H7 (cell line): Measurements from ENCODE around the gene GANAB. TPM values are rescaled to one million over a fixed set of nuclear protein-coding genes. Genes with fewer than 3 reads are reported as not detected.
"Not testable (repeated sequence)": the region's sequence is repeated elsewhere in the genome, so short reads cannot be mapped to it uniquely, and the experiment has no call there.

Source experiments
- DNase-seq: peaks from one replicate; pipeline ENCODE4 v3.0.0; 2012
- H3K27me3 ChIP-seq: 2 replicates; pipeline ENCODE4 v1.6.0; 2011; ENCODE audit warnings: mild to moderate bottlenecking, low read length; ENCODE audit not compliant: control insufficient read depth, insufficient read depth
- H3K36me3 ChIP-seq: replicated peaks from 2 replicates; pipeline ENCODE4 v1.5.1; 2011; ENCODE audit warnings: low read length; ENCODE audit not compliant: control insufficient read depth, insufficient read depth
- H3K4me3 ChIP-seq: 2 replicates; pipeline ENCODE4 v1.5.1; 2011; ENCODE audit warnings: low read depth, mild to moderate bottlenecking, control low read depth, low read length, moderate library complexity; ENCODE audit not compliant: insufficient read depth
- total RNA-seq: library from RNA; depleted of rRNA; stranded (reverse); fragments of >200 nt; shearing (Covaris generic); gene quantifications from 2 replicates; pipeline ENCODE4 v1.2.3, GENCODE V29; 2014; rRNA removed

Gene GANAB
- total RNA-seq, 1 experiment from 2014 or later = 181 TPM

- Histone ChIP-seq H3K36me3 (peaks cover 23% of the 10 kb centered on the region), H3K4me3 (peak within 1 kb of the TSS; percentile 51), H3K27me3 (no peaks in the 10 kb centered on the region)
- peak; percentile 93 for DNase-seq
Observed at GRCh38 chr11:62591448-62592145, 54.8 kb downstream of the GANAB start, which contains the start of gene TUT1. Gene TUT1 (minus strand): TSS chr11:62591523. CDS start chr11:62591485, 38 bp downstream.

- no peak for DNase-seq
- H3K36me3 ChIP-seq = peaks cover 10% of the 10 kb centered on the region
- H3K27me3 ChIP-seq = no peaks in the 10 kb centered on the region
- no peak overlapping the region for H3K4me3 ChIP-seq
Observed at GRCh38 chr11:62588966-62589637, 57.3 kb downstream of the GANAB start.

- not testable (repeated sequence) for H3K27me3 ChIP-seq, DNase-seq, H3K4me3 ChIP-seq
- H3K36me3 ChIP-seq = peaks cover 11% of the 10 kb centered on the region
Observed at GRCh38 chr11:62585356-62585755, 61.1 kb downstream of the GANAB start.

GRCh38 chr11:62581735-62582134 is 64.7 kb downstream of the GANAB start:
- DNase-seq, H3K4me3 ChIP-seq, H3K27me3 ChIP-seq: not testable (repeated sequence)
- H3K36me3 ChIP-seq = peaks cover 15% of the 10 kb centered on the region

- peaks cover 19% of the 10 kb centered on the region for H3K36me3 ChIP-seq
- H3K27me3 ChIP-seq = no peaks in the 10 kb centered on the region
Observed at GRCh38 chr11:62580959-62581715, 65.3 kb downstream of the GANAB start.

GRCh38 chr11:62579252-62579651 is 67.2 kb downstream of the GANAB start:
- Histone ChIP-seq H3K27me3 (no peaks in the 10 kb centered on the region), H3K4me3 (no peak overlapping the region), H3K36me3 (peaks cover 17% of the 10 kb centered on the region)
- DNase-seq = no peak

More at GRCh38 chr11:62580959-62581715, 65.3 kb downstream of the GANAB start:
- DNase-seq = no peak
- no peak overlapping the region for H3K4me3 ChIP-seq

GRCh38 chr11:62578541-62578940 is 67.9 kb downstream of the GANAB start:
- Histone ChIP-seq H3K27me3 (no peaks in the 10 kb centered on the region), H3K36me3 (peaks cover 17% of the 10 kb centered on the region), H3K4me3 (no peak overlapping the region)
- no peak for DNase-seq

- no peak for DNase-seq
- H3K36me3 ChIP-seq = peaks cover 17% of the 10 kb centered on the region
- H3K27me3 ChIP-seq = no peaks in the 10 kb centered on the region
- H3K4me3 ChIP-seq = no peak overlapping the region
Observed at GRCh38 chr11:62577046-62577714, 69.2 kb downstream of the GANAB start.

- H3K36me3 ChIP-seq = peaks cover 28% of the 10 kb centered on the region
- no peak overlapping the region for H3K4me3 ChIP-seq
- DNase-seq = no peak
- no peaks in the 10 kb centered on the region for H3K27me3 ChIP-seq
Observed at GRCh38 chr11:62575837-62576236, 70.6 kb downstream of the GANAB start.

- Histone ChIP-seq H3K4me3 (peak overlapping the region; percentile 64), H3K36me3 (peaks cover 34% of the 10 kb centered on the region), H3K27me3 (no peaks in the 10 kb centered on the region)
Observed at GRCh38 chr11:62575156-62575555, 71.3 kb downstream of the GANAB start.

More at GRCh38 chr11:62575156-62575555, 71.3 kb downstream of the GANAB start:
- peak; percentile 72 for DNase-seq

Other genes starting within 250 kb of the GANAB start
- gene SCGB1A1, start 227.6 kb downstream of the GANAB start, total RNA-seq = not detected in 2 replicates
- 8.3 and 11.2 TPM in 2 replicates for gene AHNAK, start 99.8 kb downstream of the GANAB start, total RNA-seq
- gene EEF1G, start 72.7 kb downstream of the GANAB start, total RNA-seq = 1,781 and 1,948 TPM in 2 replicates
- 25.8 and 29.4 TPM in 2 replicates for gene TUT1, start 55.1 kb downstream of the GANAB start, total RNA-seq
- 151 and 166 TPM in 2 replicates for gene MTA2, start 44.7 kb downstream of the GANAB start, total RNA-seq
- gene EML3, start 33.8 kb downstream of the GANAB start, total RNA-seq = 28.0 and 29.3 TPM in 2 replicates
- gene ROM1, start 33.4 kb downstream of the GANAB start, total RNA-seq = 1.1 and 2.5 TPM in 2 replicates
- 49.9 and 58.3 TPM in 2 replicates for gene B3GAT3, start 24.6 kb downstream of the GANAB start, total RNA-seq
- 19.5 and 26.1 TPM in 2 replicates for gene INTS5, start 6.7 kb upstream of the GANAB start, total RNA-seq
- 107 and 136 TPM in 2 replicates for gene C11orf98, start 18.6 kb upstream of the GANAB start, total RNA-seq
- gene CSKMT, start 18.7 kb upstream of the GANAB start, total RNA-seq = 24.7 and 38.1 TPM in 2 replicates
- gene UQCC3, start 25.1 kb upstream of the GANAB start, total RNA-seq = 19.0 and 22.4 TPM in 2 replicates
- gene LBHD1, start 25.7 kb upstream of the GANAB start, total RNA-seq = 2.7 and 4.5 TPM in 2 replicates
- gene UBXN1, start 32.5 kb upstream of the GANAB start, total RNA-seq = 79.2 and 81.2 TPM in 2 replicates
- 0.14 and 0.30 TPM in 2 replicates for gene LRRN4CL, start 42.9 kb upstream of the GANAB start, total RNA-seq
- 169 and 200 TPM in 2 replicates for gene BSCL2, start 60.8 kb upstream of the GANAB start, total RNA-seq
- 0.33 and 3.1 TPM in 2 replicates for gene GNG3, start 61.1 kb upstream of the GANAB start, total RNA-seq
- gene HNRNPUL2, start 80.8 kb upstream of the GANAB start, total RNA-seq = 7.3 and 10.1 TPM in 2 replicates
- 45.1 and 63.1 TPM in 2 replicates for gene TTC9C, start 81.9 kb upstream of the GANAB start, total RNA-seq
- 26.8 and 42.0 TPM in 2 replicates for gene ZBTB3, start 107.5 kb upstream of the GANAB start, total RNA-seq
- gene POLR2G, start 115.0 kb upstream of the GANAB start, total RNA-seq = 155 and 172 TPM in 2 replicates
- gene TAF6L, start 124.8 kb upstream of the GANAB start, total RNA-seq = 32.1 and 42.9 TPM in 2 replicates
- 50.1 and 55.2 TPM in 2 replicates for gene TMEM179B, start 140.8 kb upstream of the GANAB start, total RNA-seq
- 30.2 and 42.1 TPM in 2 replicates for gene TMEM223, start 145.4 kb upstream of the GANAB start, total RNA-seq
- gene NXF1, start 158.8 kb upstream of the GANAB start, total RNA-seq = 19.1 and 19.3 TPM in 2 replicates
- 24.0 and 29.0 TPM in 2 replicates for gene STX5, start 185.4 kb upstream of the GANAB start, total RNA-seq
- not detected in 2 replicates for gene TEX54, start 186.2 kb upstream of the GANAB start, total RNA-seq
- gene WDR74, start 193.0 kb upstream of the GANAB start, total RNA-seq = 153 and 160 TPM in 2 replicates
- 271 and 340 TPM in 2 replicates for gene SLC3A2, start 234.3 kb upstream of the GANAB start, total RNA-seq